ENCODE measurements around the gene CRTC1. TPM values are rescaled to one million over a fixed set of nuclear protein-coding genes. Genes with fewer than 3 reads are reported as not detected.
"Not testable (repeated sequence)": the region's sequence is repeated elsewhere in the genome, so short reads cannot be mapped to it uniquely, and the experiment has no call there.

CRTC1 gene
- total RNA-seq, 1 donor from 2014 or later = 14.6 TPM

DNA sequence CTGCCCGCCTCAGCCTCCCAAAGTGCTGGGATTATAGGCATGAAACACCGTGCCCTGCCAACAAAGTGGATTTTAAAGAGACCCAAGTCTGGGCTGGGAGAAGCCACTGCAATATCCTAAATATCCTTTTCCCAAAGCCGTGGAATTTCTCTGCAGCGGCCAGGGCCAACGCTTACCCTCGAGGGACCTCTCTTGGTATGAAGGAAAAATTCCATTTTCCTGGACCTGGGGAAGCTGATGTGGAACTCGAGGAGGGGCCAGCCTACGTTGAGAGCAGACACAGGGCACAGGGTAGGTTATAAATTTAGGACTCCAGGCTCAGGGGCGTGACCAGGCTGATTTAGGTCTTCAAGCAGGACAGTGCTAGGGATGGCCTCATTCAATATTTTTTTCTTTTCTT lies 130.6 kb downstream of the CRTC1 start:
- Mint-ChIP-seq H3K4me1 (ENCODE audit: low read depth) (peaks cover 7% of the 10 kb centered on the region), H3K27me3 (ENCODE audit: low read depth) (peaks cover 4% of the 10 kb centered on the region), H3K27ac (ENCODE audit: unreplicated experiment) (peak overlapping the region; percentile 54), H3K9me3 (ENCODE audit: low read depth) (no peaks in the 10 kb centered on the region), H3K4me3 (ENCODE audit: unreplicated experiment) (no peak overlapping the region), H3K36me3 (ENCODE audit: low read depth) (no peaks in the 10 kb centered on the region)
- TF ChIP-seq, protein P1, sequence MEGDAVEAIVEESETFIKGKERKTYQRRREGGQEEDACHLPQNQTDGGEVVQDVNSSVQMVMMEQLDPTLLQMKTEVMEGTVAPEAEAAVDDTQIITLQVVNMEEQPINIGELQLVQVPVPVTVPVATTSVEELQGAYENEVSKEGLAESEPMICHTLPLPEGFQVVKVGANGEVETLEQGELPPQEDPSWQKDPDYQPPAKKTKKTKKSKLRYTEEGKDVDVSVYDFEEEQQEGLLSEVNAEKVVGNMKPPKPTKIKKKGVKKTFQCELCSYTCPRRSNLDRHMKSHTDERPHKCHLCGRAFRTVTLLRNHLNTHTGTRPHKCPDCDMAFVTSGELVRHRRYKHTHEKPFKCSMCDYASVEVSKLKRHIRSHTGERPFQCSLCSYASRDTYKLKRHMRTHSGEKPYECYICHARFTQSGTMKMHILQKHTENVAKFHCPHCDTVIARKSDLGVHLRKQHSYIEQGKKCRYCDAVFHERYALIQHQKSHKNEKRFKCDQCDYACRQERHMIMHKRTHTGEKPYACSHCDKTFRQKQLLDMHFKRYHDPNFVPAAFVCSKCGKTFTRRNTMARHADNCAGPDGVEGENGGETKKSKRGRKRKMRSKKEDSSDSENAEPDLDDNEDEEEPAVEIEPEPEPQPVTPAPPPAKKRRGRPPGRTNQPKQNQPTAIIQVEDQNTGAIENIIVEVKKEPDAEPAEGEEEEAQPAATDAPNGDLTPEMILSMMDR (IDR thresholded peaks at IDR 0.05) = peak; percentile 75
- DNase-seq (ENCODE audit: low spot score) = no peak

DNA sequence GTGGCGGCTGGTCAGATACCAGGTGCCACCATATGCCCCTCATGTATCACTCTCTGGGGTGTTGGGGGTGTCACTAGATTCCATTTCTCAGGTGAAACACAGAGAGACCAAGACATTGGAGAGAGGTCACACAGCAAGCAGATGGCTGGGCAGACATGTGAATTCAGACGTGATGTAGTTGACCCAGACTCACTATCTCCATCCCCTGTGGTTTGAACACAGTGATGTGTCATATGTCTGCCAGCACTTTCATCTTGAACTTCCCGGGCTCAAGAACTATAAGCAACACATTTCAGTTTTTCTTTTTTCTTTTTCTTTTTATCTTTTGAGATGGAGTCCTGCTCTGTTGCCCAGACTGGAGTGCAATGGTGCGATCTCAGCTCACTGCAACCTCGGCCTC lies 132.2 kb downstream of the CRTC1 start:
- TF ChIP-seq, protein P1 (IDR thresholded peaks at IDR 0.05) = no peak
- no peak for DNase-seq (ENCODE audit: low spot score)
- Mint-ChIP-seq H3K4me1 (ENCODE audit: low read depth) (peaks cover 7% of the 10 kb centered on the region), H3K9me3 (ENCODE audit: low read depth) (no peaks in the 10 kb centered on the region), H3K36me3 (ENCODE audit: low read depth) (no peaks in the 10 kb centered on the region), H3K4me3 (ENCODE audit: unreplicated experiment) (no peak overlapping the region), H3K27me3 (ENCODE audit: low read depth) (peaks cover 3% of the 10 kb centered on the region), H3K27ac (ENCODE audit: unreplicated experiment) (no peak overlapping the region)

DNA sequence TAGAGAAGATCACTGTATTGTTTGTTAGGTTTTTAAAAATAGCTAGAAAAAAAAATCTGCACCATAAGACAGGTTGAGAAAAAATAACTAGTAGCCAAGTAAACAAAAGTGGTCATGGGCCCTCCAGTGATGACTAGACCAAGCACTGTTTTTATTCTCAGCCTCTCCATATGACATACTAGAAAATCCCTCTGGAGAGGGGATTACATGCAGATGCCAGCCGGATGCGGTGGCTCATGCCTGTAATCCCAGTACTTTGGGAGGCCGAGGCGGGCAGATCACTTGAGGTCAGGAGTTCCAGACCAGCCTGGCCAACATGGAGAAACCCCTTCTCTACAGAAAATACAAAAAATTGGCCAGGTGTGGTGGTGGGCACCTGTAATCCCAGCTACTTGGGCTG lies 133.2 kb downstream of the CRTC1 start:
- H3K4me3 Mint-ChIP-seq (ENCODE audit: unreplicated experiment); H3K9me3 Mint-ChIP-seq (ENCODE audit: low read depth); DNase-seq (ENCODE audit: low spot score); H3K4me1 Mint-ChIP-seq (ENCODE audit: low read depth); H3K36me3 Mint-ChIP-seq (ENCODE audit: low read depth); H3K27me3 Mint-ChIP-seq (ENCODE audit: low read depth); H3K27ac Mint-ChIP-seq (ENCODE audit: unreplicated experiment): not testable (repeated sequence)

DNA sequence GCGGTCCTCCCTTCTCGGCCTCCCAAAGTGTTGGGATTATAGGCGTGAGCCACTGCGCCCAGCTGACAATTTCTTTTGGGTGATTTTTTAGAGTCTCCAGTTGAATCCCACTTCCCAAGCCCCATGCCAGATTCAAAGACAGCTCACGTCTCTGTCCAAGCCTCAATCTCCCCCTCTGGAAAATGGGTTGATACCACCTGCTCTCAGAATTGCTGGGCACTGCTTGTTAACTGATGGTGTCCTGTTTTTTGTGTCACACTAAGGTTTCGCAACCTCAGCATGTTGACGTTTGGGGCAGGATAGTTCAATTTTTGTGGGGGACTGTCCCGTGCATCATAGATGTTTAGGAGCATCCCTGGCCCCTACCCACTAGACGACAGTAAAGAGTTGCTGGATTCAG lies 134.1 kb downstream of the CRTC1 start:
- H3K36me3 Mint-ChIP-seq (ENCODE audit: low read depth) = no peaks in the 10 kb centered on the region
- DNase-seq (ENCODE audit: low spot score) = no peak
- H3K27ac Mint-ChIP-seq (ENCODE audit: unreplicated experiment) = no peak overlapping the region
- H3K4me3 Mint-ChIP-seq (ENCODE audit: unreplicated experiment) = no peak overlapping the region
- peaks cover 7% of the 10 kb centered on the region for H3K4me1 Mint-ChIP-seq (ENCODE audit: low read depth)
- no peaks in the 10 kb centered on the region for H3K9me3 Mint-ChIP-seq (ENCODE audit: low read depth)
- TF ChIP-seq, protein P1 (IDR thresholded peaks at IDR 0.05) = no peak
- H3K27me3 Mint-ChIP-seq (ENCODE audit: low read depth) = peaks cover 3% of the 10 kb centered on the region

DNA sequence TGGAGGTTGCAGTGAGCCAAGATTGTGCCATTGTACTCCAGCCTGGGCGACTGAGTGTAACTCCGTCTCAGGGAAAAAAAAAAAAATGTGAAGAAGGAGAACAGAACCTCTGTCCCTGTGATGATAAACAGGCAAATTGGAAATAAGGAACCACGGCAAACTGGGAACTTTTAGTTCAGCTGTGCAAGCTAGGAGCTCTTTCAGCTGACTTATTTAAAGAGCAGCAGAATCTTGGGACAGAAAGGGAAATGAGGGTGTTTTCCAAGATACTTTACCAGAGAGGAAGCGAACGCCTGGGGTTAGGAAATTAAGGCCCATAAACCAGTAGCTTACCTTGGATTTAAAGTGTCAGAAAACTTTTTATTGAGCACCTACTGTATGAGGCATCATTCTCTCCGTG lies 145.3 kb downstream of the CRTC1 start:
- Mint-ChIP-seq H3K9me3 (ENCODE audit: low read depth) (peaks cover 10% of the 10 kb centered on the region), H3K36me3 (ENCODE audit: low read depth) (peaks cover 3% of the 10 kb centered on the region), H3K4me1 (ENCODE audit: low read depth) (peaks cover 14% of the 10 kb centered on the region), H3K27ac (ENCODE audit: unreplicated experiment) (no peak overlapping the region), H3K27me3 (ENCODE audit: low read depth) (peaks cover 2% of the 10 kb centered on the region), H3K4me3 (ENCODE audit: unreplicated experiment) (no peak overlapping the region)
- no peak for DNase-seq (ENCODE audit: low spot score)
- TF ChIP-seq, protein P1 (IDR thresholded peaks at IDR 0.05) = no peak

DNA sequence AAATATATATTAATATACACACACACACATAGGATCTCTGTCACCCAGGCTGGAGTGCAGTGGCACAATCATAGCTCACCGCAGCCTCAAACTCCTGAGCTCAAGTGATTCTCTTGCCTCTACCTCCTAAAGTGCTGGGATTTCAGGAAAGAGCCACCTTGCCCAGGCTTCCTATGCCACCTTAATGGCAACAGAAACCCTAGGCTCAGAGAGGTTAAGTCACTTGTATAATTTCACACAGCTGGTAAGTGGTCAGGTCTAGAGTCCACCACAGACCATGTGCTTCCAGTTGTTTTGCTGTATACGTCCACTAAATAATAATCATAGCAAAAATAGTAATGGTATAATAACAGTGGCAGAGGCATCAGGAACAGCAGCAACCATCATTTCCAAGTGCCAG lies 147.0 kb downstream of the CRTC1 start:
- H3K9me3 Mint-ChIP-seq (ENCODE audit: low read depth) = peaks cover 10% of the 10 kb centered on the region

More for the DNA sequence above, 147.0 kb downstream of the CRTC1 start:
- no peak overlapping the region for H3K27ac Mint-ChIP-seq (ENCODE audit: unreplicated experiment)
- TF ChIP-seq, protein P1 (IDR thresholded peaks at IDR 0.05) = no peak
- peaks cover 4% of the 10 kb centered on the region for H3K36me3 Mint-ChIP-seq (ENCODE audit: low read depth)
- H3K4me1 Mint-ChIP-seq (ENCODE audit: low read depth) = peaks cover 27% of the 10 kb centered on the region
- H3K27me3 Mint-ChIP-seq (ENCODE audit: low read depth) = peaks cover 2% of the 10 kb centered on the region
- H3K4me3 Mint-ChIP-seq (ENCODE audit: unreplicated experiment) = no peak overlapping the region
- no peak for DNase-seq (ENCODE audit: low spot score)
